ENCODE measurements around the gene PPP3CB. TPM values are rescaled to one million over a fixed set of nuclear protein-coding genes. Genes with fewer than 3 reads are reported as not detected.

PPP3CB gene
- 65.5 and 65.6 TPM in 2 replicates for total RNA-seq
- long read RNA-seq, partial matches to known transcripts: 24 of 54 reads
- long read RNA-seq, other reads (novel, unspliced or antisense): 29 of 54 reads

DNA sequence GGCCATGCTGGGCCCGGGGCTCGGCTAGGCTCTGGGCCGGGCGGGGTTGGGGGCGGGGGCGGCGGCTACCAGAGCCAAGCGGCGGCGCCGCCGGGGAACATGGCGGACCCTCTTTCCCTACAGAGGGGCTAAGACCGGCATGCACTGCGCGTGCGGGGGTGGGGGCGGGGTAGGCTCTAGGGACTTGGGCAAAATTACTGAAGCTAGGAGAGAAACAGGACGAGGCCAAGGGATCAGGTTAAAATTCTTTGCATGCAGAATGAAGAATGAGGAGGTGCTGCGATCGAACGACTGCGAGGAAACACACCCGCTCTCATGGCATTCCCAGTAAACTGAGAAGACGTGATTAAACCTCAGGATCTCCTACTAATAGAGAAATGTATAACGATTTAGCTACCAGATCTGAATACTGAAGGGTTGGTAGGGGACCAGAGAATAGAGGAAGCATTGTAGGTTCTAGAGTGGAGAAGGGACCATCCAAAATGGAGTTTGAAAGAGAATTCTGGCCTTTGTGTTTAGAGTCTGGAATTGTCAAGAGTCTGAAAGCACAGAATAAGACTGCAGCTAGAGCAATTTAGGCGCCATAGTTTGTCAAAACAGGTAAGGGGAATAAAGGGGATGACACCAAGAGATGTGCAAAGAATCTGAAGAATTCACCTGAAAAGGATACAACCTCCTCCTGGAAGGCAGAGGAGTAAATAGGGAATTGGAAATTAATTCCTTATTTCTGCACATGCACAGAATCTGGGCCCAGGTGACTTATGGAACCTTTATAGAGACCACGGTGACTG lies at the start of gene PPP3CB:
Gene PPP3CB, minus strand, starts transcription at position 141 of the 791 bp plus-strand sequence. Its CDS starts 135 bp downstream, at position 6.
- peak within 1 kb of the TSS; percentile 93 for H3K4me3 Mint-ChIP-seq (ENCODE audit: unreplicated experiment)
- TF ChIP-seq, protein P1, sequence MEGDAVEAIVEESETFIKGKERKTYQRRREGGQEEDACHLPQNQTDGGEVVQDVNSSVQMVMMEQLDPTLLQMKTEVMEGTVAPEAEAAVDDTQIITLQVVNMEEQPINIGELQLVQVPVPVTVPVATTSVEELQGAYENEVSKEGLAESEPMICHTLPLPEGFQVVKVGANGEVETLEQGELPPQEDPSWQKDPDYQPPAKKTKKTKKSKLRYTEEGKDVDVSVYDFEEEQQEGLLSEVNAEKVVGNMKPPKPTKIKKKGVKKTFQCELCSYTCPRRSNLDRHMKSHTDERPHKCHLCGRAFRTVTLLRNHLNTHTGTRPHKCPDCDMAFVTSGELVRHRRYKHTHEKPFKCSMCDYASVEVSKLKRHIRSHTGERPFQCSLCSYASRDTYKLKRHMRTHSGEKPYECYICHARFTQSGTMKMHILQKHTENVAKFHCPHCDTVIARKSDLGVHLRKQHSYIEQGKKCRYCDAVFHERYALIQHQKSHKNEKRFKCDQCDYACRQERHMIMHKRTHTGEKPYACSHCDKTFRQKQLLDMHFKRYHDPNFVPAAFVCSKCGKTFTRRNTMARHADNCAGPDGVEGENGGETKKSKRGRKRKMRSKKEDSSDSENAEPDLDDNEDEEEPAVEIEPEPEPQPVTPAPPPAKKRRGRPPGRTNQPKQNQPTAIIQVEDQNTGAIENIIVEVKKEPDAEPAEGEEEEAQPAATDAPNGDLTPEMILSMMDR (IDR thresholded peaks at IDR 0.05): no peak
- H3K27ac Mint-ChIP-seq (ENCODE audit: unreplicated experiment): peak within 1 kb of the TSS; percentile 98
- DNase-seq (ENCODE audit: extremely low spot score, unreplicated experiment): peak; percentile 94
- peaks cover 37% of the 10 kb centered on the region for H3K4me1 Mint-ChIP-seq (ENCODE audit: unreplicated experiment)
- H3K36me3 Mint-ChIP-seq (ENCODE audit: unreplicated experiment): peaks cover 4% of the 10 kb centered on the region
- H3K9me3 Mint-ChIP-seq (ENCODE audit: unreplicated experiment): no peaks in the 10 kb centered on the region
- no peaks in the 10 kb centered on the region for H3K27me3 Mint-ChIP-seq (ENCODE audit: unreplicated experiment)

DNA sequence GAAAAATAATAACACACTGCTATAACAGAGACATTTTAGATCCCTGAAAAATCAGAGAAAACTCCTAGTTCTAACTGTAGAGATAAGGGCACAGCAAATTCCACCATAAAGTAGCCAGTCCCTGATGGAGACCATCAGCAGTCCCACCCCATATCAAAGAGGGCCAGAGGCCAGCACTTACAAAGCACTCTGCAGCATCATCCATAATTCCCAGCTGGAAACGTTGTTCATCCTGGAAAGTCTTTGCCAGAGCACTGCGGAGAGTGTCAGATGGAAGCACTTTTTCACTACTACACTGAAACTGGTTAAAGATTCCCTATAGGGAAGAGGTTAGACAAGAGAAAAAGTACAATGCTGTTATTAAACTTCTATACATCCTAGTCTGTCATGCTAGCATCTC lies 49.5 kb upstream of the PPP3CB start:
- H3K27ac Mint-ChIP-seq (ENCODE audit: unreplicated experiment): no peak overlapping the region
- no peak for DNase-seq (ENCODE audit: extremely low spot score, unreplicated experiment)
- no peak overlapping the region for H3K4me3 Mint-ChIP-seq (ENCODE audit: unreplicated experiment)
- H3K9me3 Mint-ChIP-seq (ENCODE audit: unreplicated experiment): no peaks in the 10 kb centered on the region
- TF ChIP-seq, protein P1 (IDR thresholded peaks at IDR 0.05): no peak
- H3K36me3 Mint-ChIP-seq (ENCODE audit: unreplicated experiment): peaks cover 2% of the 10 kb centered on the region
- no peaks in the 10 kb centered on the region for H3K27me3 Mint-ChIP-seq (ENCODE audit: unreplicated experiment)
- H3K4me1 Mint-ChIP-seq (ENCODE audit: unreplicated experiment): no peaks in the 10 kb centered on the region

DNA sequence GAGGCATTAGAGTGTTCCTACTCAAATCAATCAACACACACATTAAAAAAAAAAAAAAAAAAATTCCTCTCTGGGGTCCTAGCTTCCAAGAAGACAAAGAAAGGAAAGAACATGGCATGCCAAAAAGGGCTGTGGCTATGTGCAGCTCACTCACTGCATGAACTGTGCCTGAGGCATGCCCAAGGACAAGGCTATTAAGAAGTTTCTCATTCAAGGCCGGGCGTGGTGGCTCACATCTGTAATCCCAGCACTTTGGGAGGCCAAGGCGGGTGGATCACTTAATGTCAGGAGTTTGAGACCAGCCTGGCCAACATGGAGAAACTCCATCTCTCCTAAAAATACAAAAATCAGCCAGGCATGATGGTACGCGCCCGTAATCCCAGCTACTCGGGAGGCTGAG lies 41.9 kb upstream of the PPP3CB start:
- TF ChIP-seq, protein P1 (IDR thresholded peaks at IDR 0.05): no peak
- Mint-ChIP-seq H3K27ac (ENCODE audit: unreplicated experiment) (no peak overlapping the region), H3K36me3 (ENCODE audit: unreplicated experiment) (peaks cover 2% of the 10 kb centered on the region), H3K4me3 (ENCODE audit: unreplicated experiment) (no peak overlapping the region), H3K9me3 (ENCODE audit: unreplicated experiment) (no peaks in the 10 kb centered on the region), H3K4me1 (ENCODE audit: unreplicated experiment) (no peaks in the 10 kb centered on the region), H3K27me3 (ENCODE audit: unreplicated experiment) (no peaks in the 10 kb centered on the region)
- no peak for DNase-seq (ENCODE audit: extremely low spot score, unreplicated experiment)

DNA sequence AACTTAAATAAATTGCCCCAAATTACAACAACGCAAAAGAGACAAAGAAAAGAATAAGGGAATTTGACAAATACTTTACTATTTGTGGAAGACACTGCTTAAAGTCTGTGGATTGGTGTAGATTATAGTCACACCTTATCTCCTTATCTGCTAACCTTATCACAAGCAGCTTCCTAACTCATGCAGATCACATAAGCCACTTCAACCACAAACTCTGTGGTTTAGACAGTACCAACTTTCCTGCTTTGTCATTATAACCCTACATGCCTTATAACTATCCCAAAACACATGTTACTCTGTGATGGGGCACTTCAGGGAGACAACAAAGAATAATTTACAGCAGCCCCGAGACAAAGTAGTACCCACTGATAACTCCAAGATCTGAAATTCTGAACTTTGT lies 41.5 kb upstream of the PPP3CB start:
- Mint-ChIP-seq H3K27me3 (ENCODE audit: unreplicated experiment) (no peaks in the 10 kb centered on the region), H3K9me3 (ENCODE audit: unreplicated experiment) (no peaks in the 10 kb centered on the region), H3K4me3 (ENCODE audit: unreplicated experiment) (no peak overlapping the region), H3K27ac (ENCODE audit: unreplicated experiment) (no peak overlapping the region), H3K36me3 (ENCODE audit: unreplicated experiment) (peaks cover 2% of the 10 kb centered on the region), H3K4me1 (ENCODE audit: unreplicated experiment) (no peaks in the 10 kb centered on the region)
- no peak for DNase-seq (ENCODE audit: extremely low spot score, unreplicated experiment)
- TF ChIP-seq, protein P1 (IDR thresholded peaks at IDR 0.05): no peak

GRCh38 chr10:73534857-73535256 lies 39.0 kb upstream of the PPP3CB start:
- Mint-ChIP-seq H3K4me1 (ENCODE audit: unreplicated experiment) (no peaks in the 10 kb centered on the region), H3K9me3 (ENCODE audit: unreplicated experiment) (no peaks in the 10 kb centered on the region), H3K27ac (ENCODE audit: unreplicated experiment) (no peak overlapping the region), H3K4me3 (ENCODE audit: unreplicated experiment) (no peak overlapping the region), H3K27me3 (ENCODE audit: unreplicated experiment) (no peaks in the 10 kb centered on the region), H3K36me3 (ENCODE audit: unreplicated experiment) (no peaks in the 10 kb centered on the region)
- TF ChIP-seq, protein P1 (IDR thresholded peaks at IDR 0.05): no peak
- DNase-seq (ENCODE audit: extremely low spot score, unreplicated experiment): no peak

Measured in osteocyte (in vitro differentiated cells).